DMS153 (cell line): ENCODE results near the gene MUC5AC.

Experiments used
- DNase-seq: peaks from one replicate; lab custom pipeline; 2025; lab: John Stamatoyannopoulos, UW

The MUC5AC gene

GRCh38 chr11:1197431-1197885 is 39.7 kb downstream of the MUC5AC start:
- no peak for DNase-seq

- no peak for DNase-seq
Observed at GRCh38 chr11:1197886-1198560, 40.3 kb downstream of the MUC5AC start.

- no peak for DNase-seq
Observed at GRCh38 chr11:1198561-1199240, 40.9 kb downstream of the MUC5AC start.

- no peak for DNase-seq
Observed at GRCh38 chr11:1199241-1199750, 41.5 kb downstream of the MUC5AC start.

- no peak for DNase-seq
Observed at GRCh38 chr11:1199751-1200610, 42.2 kb downstream of the MUC5AC start.

- no peak for DNase-seq
Observed at GRCh38 chr11:1200611-1201191, 42.9 kb downstream of the MUC5AC start.

- no peak for DNase-seq
Observed at GRCh38 chr11:1201395-1202153, 43.8 kb downstream of the MUC5AC start.

GRCh38 chr11:1202154-1202775 is 44.5 kb downstream of the MUC5AC start:
- no peak for DNase-seq

GRCh38 chr11:1202776-1203504 is 45.2 kb downstream of the MUC5AC start:
- no peak for DNase-seq

GRCh38 chr11:1203505-1204271 is 45.9 kb downstream of the MUC5AC start:
- DNase-seq: no peak

GRCh38 chr11:1204381-1205101 is 46.8 kb downstream of the MUC5AC start:
- DNase-seq: no peak

GRCh38 chr11:1205121-1205986 is 47.6 kb downstream of the MUC5AC start:
- DNase-seq: no peak

- no peak for DNase-seq
Observed at GRCh38 chr11:1205987-1206331, 48.2 kb downstream of the MUC5AC start.

GRCh38 chr11:1206391-1207271 is 48.9 kb downstream of the MUC5AC start:
- DNase-seq: no peak

GRCh38 chr11:1207401-1208143 is 49.8 kb downstream of the MUC5AC start:
- no peak for DNase-seq

- DNase-seq: no peak
Observed at GRCh38 chr11:1208144-1208393, 50.3 kb downstream of the MUC5AC start.
